Adrenal gland (tissue), 5 donors: ENCODE data around the gene CCL19.

Experiments used
- POLR2A ChIP-seq, 2 donors: fragments of 450-650 bp; IDR thresholded peaks; one replicate each; pipeline ENCODE4 v1.6.1; 2017; ENCODE audit warnings: antibody characterized with exemption in 2 of 2, mild to moderate bottlenecking in 2 of 2, moderate library complexity in 1 of 2
- TF ChIP-seq, protein P1 (sequence below), 6 experiments: fragments of 450-650 bp in 4 of 6; fragments of 200-600 bp in 2 of 6; sonication (generic) in 1 of 6; IDR thresholded peaks; 1 replicate in 5 of 6; 2 replicates in 1 of 6; pipeline versions ENCODE4 v1.5.1 to v1.8.0; 2016 to 2021; ENCODE audit warnings: antibody characterized with exemption in 6 of 6, mild to moderate bottlenecking in 2 of 6, moderate library complexity in 1 of 6
- donor health status: DM: no; HTN: no; CAD: no.

DNA sequence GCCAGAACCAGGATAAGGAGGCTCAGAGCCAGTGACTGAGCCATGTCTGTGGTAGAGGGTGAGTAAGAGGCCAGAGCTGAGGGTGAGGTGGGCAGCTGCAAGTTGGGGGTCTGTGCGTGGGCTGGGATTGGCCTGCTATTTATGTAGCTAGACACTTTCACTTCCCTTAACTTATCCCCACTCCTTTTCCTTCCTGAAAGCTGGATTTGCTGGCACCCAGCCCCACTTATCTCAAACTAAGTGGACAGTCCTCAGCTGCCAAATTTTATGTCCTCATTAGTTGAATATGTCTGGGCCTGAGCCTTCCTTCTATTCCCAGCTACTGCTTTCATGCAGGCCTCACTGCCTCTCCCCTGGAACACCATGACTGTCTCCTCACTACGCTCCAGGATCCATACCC lies 18.9 kb upstream of the CCL19 start, which contains the start of gene CCL21:
- TF ChIP-seq, protein P1, sequence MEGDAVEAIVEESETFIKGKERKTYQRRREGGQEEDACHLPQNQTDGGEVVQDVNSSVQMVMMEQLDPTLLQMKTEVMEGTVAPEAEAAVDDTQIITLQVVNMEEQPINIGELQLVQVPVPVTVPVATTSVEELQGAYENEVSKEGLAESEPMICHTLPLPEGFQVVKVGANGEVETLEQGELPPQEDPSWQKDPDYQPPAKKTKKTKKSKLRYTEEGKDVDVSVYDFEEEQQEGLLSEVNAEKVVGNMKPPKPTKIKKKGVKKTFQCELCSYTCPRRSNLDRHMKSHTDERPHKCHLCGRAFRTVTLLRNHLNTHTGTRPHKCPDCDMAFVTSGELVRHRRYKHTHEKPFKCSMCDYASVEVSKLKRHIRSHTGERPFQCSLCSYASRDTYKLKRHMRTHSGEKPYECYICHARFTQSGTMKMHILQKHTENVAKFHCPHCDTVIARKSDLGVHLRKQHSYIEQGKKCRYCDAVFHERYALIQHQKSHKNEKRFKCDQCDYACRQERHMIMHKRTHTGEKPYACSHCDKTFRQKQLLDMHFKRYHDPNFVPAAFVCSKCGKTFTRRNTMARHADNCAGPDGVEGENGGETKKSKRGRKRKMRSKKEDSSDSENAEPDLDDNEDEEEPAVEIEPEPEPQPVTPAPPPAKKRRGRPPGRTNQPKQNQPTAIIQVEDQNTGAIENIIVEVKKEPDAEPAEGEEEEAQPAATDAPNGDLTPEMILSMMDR (IDR thresholded peaks at IDR 0.05): no peak
- TF ChIP-seq POLR2A (IDR thresholded peaks at IDR 0.05): no peak
